NK-92 (cell line): ENCODE measurements around the gene ZNF385D.
"Not testable (repeated sequence)": the region's sequence is repeated elsewhere in the genome, so short reads cannot be mapped to it uniquely, and the experiment has no call there.

Experiments
- DNase-seq: peaks from one replicate; lab custom pipeline; 2025; ENCODE audit not compliant: unreplicated experiment; lab: John Stamatoyannopoulos, UW

Gene ZNF385D

GRCh38 chr3:21392526-21392925 is 358.5 kb downstream of the ZNF385D start:
- no peak for DNase-seq

GRCh38 chr3:21390856-21391255 is 360.2 kb downstream of the ZNF385D start:
- DNase-seq, result no peak

- no peak for DNase-seq
Observed at GRCh38 chr3:21390136-21390535, 360.9 kb downstream of the ZNF385D start.

GRCh38 chr3:21387142-21387826 is 363.7 kb downstream of the ZNF385D start:
- not testable (repeated sequence) for DNase-seq

GRCh38 chr3:21378036-21378435 is 373.0 kb downstream of the ZNF385D start:
- DNase-seq, result not testable (repeated sequence)

GRCh38 chr3:21377071-21377769 is 373.8 kb downstream of the ZNF385D start:
- DNase-seq, result no peak

GRCh38 chr3:21372316-21372715 is 378.7 kb downstream of the ZNF385D start:
- no peak for DNase-seq
